VCaP (cell line): Measurements from ENCODE around the gene OSBPL5.

Source experiments
- H3K27ac ChIP-seq: fragments of 450-650 bp; 2 replicates; pipeline ENCODE4 v1.5.1; 2017
- CTCF ChIP-seq: fragments of 450-650 bp; conservative IDR thresholded peaks from 2 replicates; pipeline ENCODE4 v1.5.1; 2017; ENCODE audit warnings: mild to moderate bottlenecking, moderate library complexity

The OSBPL5 gene

GRCh38 chr11:3158821-3159220 is 6.3 kb downstream of the OSBPL5 start:
- TF ChIP-seq CTCF: no peak
- no peak overlapping the region for H3K27ac ChIP-seq

- H3K27ac ChIP-seq: no peak overlapping the region
- no peak for TF ChIP-seq CTCF
These were observed 6.9 kb downstream of the OSBPL5 start for GRCh38 chr11:3158131-3158591.

GRCh38 chr11:3157381-3158130 is 7.6 kb downstream of the OSBPL5 start:
- TF ChIP-seq CTCF: no peak

GRCh38 chr11:3156661-3157311 is 8.3 kb downstream of the OSBPL5 start:
- no peak overlapping the region for H3K27ac ChIP-seq
- no peak for TF ChIP-seq CTCF

More at GRCh38 chr11:3157381-3158130, 7.6 kb downstream of the OSBPL5 start:
- no peak overlapping the region for H3K27ac ChIP-seq

GRCh38 chr11:3156282-3156660 is 8.8 kb downstream of the OSBPL5 start:
- no peak overlapping the region for H3K27ac ChIP-seq
- no peak for TF ChIP-seq CTCF

GRCh38 chr11:3155691-3156258 is 9.3 kb downstream of the OSBPL5 start:
- TF ChIP-seq CTCF: no peak
- H3K27ac ChIP-seq: no peak overlapping the region

- H3K27ac ChIP-seq: no peak overlapping the region
- no peak for TF ChIP-seq CTCF
These were observed 9.9 kb downstream of the OSBPL5 start for GRCh38 chr11:3155216-3155615.
